Vagina (tissue), 2 donors: ENCODE measurements around the gene DIPK2B. TPM values are rescaled to one million over a fixed set of nuclear protein-coding genes. Genes with fewer than 3 reads are reported as not detected.
A peak's percentile ranks its signal among the peaks of the same experiment; 100 is the strongest.

Experiments
- DNase-seq, 2 donors: peaks; one replicate each; pipeline ENCODE4 v3.0.0-alpha.2; 2017; ENCODE audit errors: extremely low spot score in 2 of 2
- H3K27ac ChIP-seq: fragments of 200-600 bp; sonication (generic); one replicate; pipeline ENCODE4 v1.5.1; 2019
- H3K27me3 ChIP-seq: fragments of 200-600 bp; sonication (generic); one replicate; pipeline ENCODE4 v1.5.1; 2019
- H3K36me3 ChIP-seq, 2 donors: fragments of 200-600 bp; sonication (generic); one replicate each; pipeline ENCODE4 v1.5.1; 2017 to 2019
- H3K4me1 ChIP-seq: fragments of 200-600 bp; sonication (generic); one replicate; pipeline ENCODE4 v1.5.1; 2019
- H3K4me3 ChIP-seq, 2 donors: fragments of 200-600 bp; sonication (generic); 1 replicate in 1 of 2; 2 replicates in 1 of 2; pipeline ENCODE4 v1.5.1; 2016 to 2019
- H3K9me3 ChIP-seq: fragments of 200-600 bp; sonication (generic); one replicate; pipeline ENCODE4 v1.5.1; 2019
- CTCF ChIP-seq, 3 experiments: fragments of 450-650 bp in 2 of 3; fragments of 200-600 bp in 1 of 3; sonication (generic) in 1 of 3; IDR thresholded peaks; one replicate each; pipeline ENCODE4 v1.5.1; 2017 to 2019; ENCODE audit warnings: antibody characterized with exemption in 3 of 3, mild to moderate bottlenecking in 2 of 3, moderate library complexity in 2 of 3
- POLR2A ChIP-seq, 2 donors: fragments of 450-650 bp; IDR thresholded peaks; one replicate each; pipeline ENCODE4 v1.6.1; 2017; ENCODE audit warnings: antibody characterized with exemption in 2 of 2, mild to moderate bottlenecking in 2 of 2, moderate library complexity in 2 of 2
- POLR2AphosphoS5 ChIP-seq, 2 donors: sonication (generic); formaldehyde crosslinking; IDR thresholded peaks; one replicate each; pipeline ENCODE4 v1.9.0; 2017; ENCODE audit warnings: antibody characterized with exemption in 2 of 2, mild to moderate bottlenecking in 2 of 2, low read depth in 1 of 2; ENCODE audit not compliant: insufficient read depth in 1 of 2
- intact Hi-C: fragments of 100-400 bp; cut with DNase I; formaldehyde crosslinking; loops from one replicate; pipeline ENCODE4 v1.15.1; 2023
- total RNA-seq: library from RNA; depleted of rRNA; stranded (reverse); fragments of >200 nt; gene quantifications from one replicate; pipeline ENCODE4 v1.2.3, GENCODE V29; 2016

Gene DIPK2B
- total RNA-seq, 1 donor from 2014 or later, result 22.1 TPM

DNA sequence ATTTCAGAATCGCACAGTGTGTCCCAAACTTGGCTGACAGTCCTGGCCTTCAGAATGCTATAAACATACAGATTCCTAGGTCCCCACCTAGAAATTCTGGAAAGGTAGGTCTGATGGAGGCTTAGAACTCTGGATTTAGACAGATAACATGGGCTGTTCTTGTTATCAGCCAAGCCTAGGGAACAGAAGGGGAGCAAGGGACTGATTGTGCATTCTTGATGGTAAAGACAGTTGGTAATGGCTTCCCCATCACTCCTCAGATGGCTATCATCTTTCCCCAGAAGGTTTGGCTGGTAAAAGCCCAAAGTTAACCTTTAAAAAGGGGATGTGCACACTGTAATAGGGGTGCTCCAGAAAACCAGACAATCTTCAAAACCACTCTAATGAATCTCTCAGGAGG is 35.7 kb downstream of the DIPK2B start:
- Histone ChIP-seq H3K27me3 (no peaks in the 10 kb centered on the region), H3K36me3 (no peaks in the 10 kb centered on the region), H3K4me3 (no peak overlapping the region), H3K27ac (no peak overlapping the region), H3K9me3 (no peaks in the 10 kb centered on the region), H3K4me1 (no peaks in the 10 kb centered on the region)
- DNase-seq, result peak in 1 of 2 donors; percentile 16
- intact Hi-C loops, result no loop called here
- TF ChIP-seq CTCF (IDR thresholded peaks at IDR 0.05), result no peak
- TF ChIP-seq POLR2A (IDR thresholded peaks at IDR 0.05), result no peak
- no peak for TF ChIP-seq POLR2AphosphoS5 (IDR thresholded peaks at IDR 0.05; ENCODE audit: insufficient read depth in 1 of 2, low read depth in 1 of 2)

- no peak overlapping the region for H3K4me3 ChIP-seq
- no peaks in the 10 kb centered on the region for H3K36me3 ChIP-seq
- no peaks in the 10 kb centered on the region for H3K9me3 ChIP-seq
- TF ChIP-seq POLR2AphosphoS5 (IDR thresholded peaks at IDR 0.05; ENCODE audit: insufficient read depth in 1 of 2, low read depth in 1 of 2) (no peak), POLR2A (IDR thresholded peaks at IDR 0.05) (no peak), CTCF (IDR thresholded peaks at IDR 0.05) (no peak)
- peak in 1 of 2 donors; percentile 18 for DNase-seq
- H3K4me1 ChIP-seq, result no peaks in the 10 kb centered on the region
- no peaks in the 10 kb centered on the region for H3K27me3 ChIP-seq
- H3K27ac ChIP-seq, result no peak overlapping the region
- intact Hi-C loops, result no loop called here
Observed at GRCh38 chrX:45164021-45164621, 36.6 kb downstream of the DIPK2B start.

- Histone ChIP-seq H3K4me3 (no peak overlapping the region), H3K4me1 (no peaks in the 10 kb centered on the region), H3K9me3 (no peaks in the 10 kb centered on the region), H3K36me3 (no peaks in the 10 kb centered on the region), H3K27me3 (no peaks in the 10 kb centered on the region), H3K27ac (no peak overlapping the region)
- intact Hi-C loops, result no loop called here
- DNase-seq, result peak in 1 of 2 donors; percentile 62
- TF ChIP-seq POLR2A (IDR thresholded peaks at IDR 0.05), result no peak
- no peak for TF ChIP-seq POLR2AphosphoS5 (IDR thresholded peaks at IDR 0.05; ENCODE audit: insufficient read depth in 1 of 2, low read depth in 1 of 2)
- TF ChIP-seq CTCF (IDR thresholded peaks at IDR 0.05), result no peak
Observed at GRCh38 chrX:45157647-45158046, 43.0 kb downstream of the DIPK2B start.

GRCh38 chrX:45154462-45154861 is 46.2 kb downstream of the DIPK2B start:
- no peak for TF ChIP-seq CTCF (IDR thresholded peaks at IDR 0.05)
- TF ChIP-seq POLR2A (IDR thresholded peaks at IDR 0.05), result no peak
- H3K4me3 ChIP-seq, result no peak overlapping the region
- H3K27ac ChIP-seq, result no peak overlapping the region
- no peak for DNase-seq
- H3K9me3 ChIP-seq, result no peaks in the 10 kb centered on the region
- intact Hi-C loops, result no loop called here
- H3K27me3 ChIP-seq, result no peaks in the 10 kb centered on the region
- no peaks in the 10 kb centered on the region for H3K36me3 ChIP-seq
- no peaks in the 10 kb centered on the region for H3K4me1 ChIP-seq

GRCh38 chrX:45154033-45154360 is 46.7 kb downstream of the DIPK2B start:
- no peak for TF ChIP-seq CTCF (IDR thresholded peaks at IDR 0.05)
- TF ChIP-seq POLR2AphosphoS5 (IDR thresholded peaks at IDR 0.05; ENCODE audit: insufficient read depth in 1 of 2, low read depth in 1 of 2), result no peak
- no peak for TF ChIP-seq POLR2A (IDR thresholded peaks at IDR 0.05)
- Histone ChIP-seq H3K9me3 (no peaks in the 10 kb centered on the region), H3K36me3 (no peaks in the 10 kb centered on the region), H3K27me3 (no peaks in the 10 kb centered on the region), H3K4me1 (no peaks in the 10 kb centered on the region), H3K4me3 (no peak overlapping the region), H3K27ac (no peak overlapping the region)
- no peak for DNase-seq
- intact Hi-C loops, result no loop called here
